Activated T-cell treated with anti-CD3 and anti-CD28 coated beads, Interleukin-2, amount 50 U/mL, for 24 hours (primary cell): ENCODE data around the gene ZNF195.
A peak's percentile ranks its signal among the peaks of the same experiment; 100 is the strongest.
"Not testable (repeated sequence)": the region's sequence is repeated elsewhere in the genome, so short reads cannot be mapped to it uniquely, and the experiment has no call there.

ENCODE experiments used
- DNase-seq: peaks from one replicate; pipeline ENCODE4 v3.0.0-alpha.2; 2020
- H3K27ac Mint-ChIP-seq: 2 replicates; pipeline ENCODE4 v1.8.0; 2020; ENCODE audit warnings: mild to moderate bottlenecking, mixed read lengths
- H3K27me3 Mint-ChIP-seq: 2 replicates; pipeline ENCODE4 v1.8.0; 2020; ENCODE audit warnings: mixed read lengths
- H3K36me3 Mint-ChIP-seq: 2 replicates; pipeline ENCODE4 v1.8.0; 2020; ENCODE audit warnings: low read depth, mixed read lengths
- H3K4me1 Mint-ChIP-seq: 2 replicates; pipeline ENCODE4 v1.8.0; 2020; ENCODE audit warnings: low read depth, mixed read lengths
- H3K4me3 Mint-ChIP-seq: 2 replicates; pipeline ENCODE4 v1.8.0; 2020; ENCODE audit warnings: mild to moderate bottlenecking, moderate library complexity, mixed read lengths
- H3K9me3 Mint-ChIP-seq: 2 replicates; pipeline ENCODE4 v1.8.0; 2020; ENCODE audit warnings: mixed read lengths

Gene ZNF195

DNA sequence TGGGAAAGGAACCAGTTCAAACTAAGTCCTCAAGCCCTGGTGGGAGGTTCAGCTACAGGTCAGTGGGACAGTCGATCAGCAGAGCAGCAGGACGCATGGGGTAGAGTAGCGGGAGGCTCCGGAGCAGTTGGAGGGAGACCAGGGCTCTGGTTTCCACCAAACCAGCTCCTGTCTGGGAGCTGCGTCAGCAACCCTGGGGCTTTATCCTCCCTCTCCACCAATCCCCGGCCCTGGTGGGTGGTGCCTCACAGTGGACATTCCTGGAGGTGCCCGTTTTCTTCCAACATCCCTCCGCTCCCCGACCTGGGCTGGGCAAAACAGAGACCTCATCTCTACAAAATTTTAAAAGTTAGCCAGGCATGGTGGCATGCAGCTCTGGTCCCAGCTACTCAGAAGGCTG is 32.4 kb downstream of the ZNF195 start:
- Mint-ChIP-seq H3K27ac (no peak overlapping the region), H3K36me3 (peaks cover 19% of the 10 kb centered on the region), H3K4me1 (peaks cover 4% of the 10 kb centered on the region), H3K27me3 (peaks cover 10% of the 10 kb centered on the region), H3K9me3 (peaks cover 14% of the 10 kb centered on the region), H3K4me3 (no peak overlapping the region)
- no peak for DNase-seq

DNA sequence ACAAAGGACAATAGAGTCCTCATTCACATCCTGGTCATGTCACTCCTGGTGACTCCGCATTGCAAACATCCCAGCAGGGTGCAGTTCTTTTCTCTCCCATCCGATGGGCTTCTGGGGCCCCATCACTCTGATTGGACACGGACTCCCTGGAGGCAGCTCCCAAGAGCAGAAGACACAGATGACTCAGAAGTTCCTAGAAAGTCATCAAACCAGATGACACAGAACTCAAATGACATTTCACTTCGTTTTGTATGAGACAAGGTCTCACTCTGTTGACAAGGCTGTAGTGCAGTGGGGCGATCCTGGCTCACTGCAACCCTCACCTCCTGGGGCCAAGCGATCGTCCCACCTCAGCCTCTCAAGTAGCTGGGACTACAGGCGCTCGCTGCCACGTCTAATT is 33.2 kb downstream of the ZNF195 start:
- H3K4me1 Mint-ChIP-seq, result peaks cover 4% of the 10 kb centered on the region
- no peak overlapping the region for H3K27ac Mint-ChIP-seq
- no peak overlapping the region for H3K4me3 Mint-ChIP-seq
- peaks cover 18% of the 10 kb centered on the region for H3K27me3 Mint-ChIP-seq
- peaks cover 12% of the 10 kb centered on the region for H3K9me3 Mint-ChIP-seq
- H3K36me3 Mint-ChIP-seq, result peaks cover 19% of the 10 kb centered on the region
- DNase-seq, result no peak

DNA sequence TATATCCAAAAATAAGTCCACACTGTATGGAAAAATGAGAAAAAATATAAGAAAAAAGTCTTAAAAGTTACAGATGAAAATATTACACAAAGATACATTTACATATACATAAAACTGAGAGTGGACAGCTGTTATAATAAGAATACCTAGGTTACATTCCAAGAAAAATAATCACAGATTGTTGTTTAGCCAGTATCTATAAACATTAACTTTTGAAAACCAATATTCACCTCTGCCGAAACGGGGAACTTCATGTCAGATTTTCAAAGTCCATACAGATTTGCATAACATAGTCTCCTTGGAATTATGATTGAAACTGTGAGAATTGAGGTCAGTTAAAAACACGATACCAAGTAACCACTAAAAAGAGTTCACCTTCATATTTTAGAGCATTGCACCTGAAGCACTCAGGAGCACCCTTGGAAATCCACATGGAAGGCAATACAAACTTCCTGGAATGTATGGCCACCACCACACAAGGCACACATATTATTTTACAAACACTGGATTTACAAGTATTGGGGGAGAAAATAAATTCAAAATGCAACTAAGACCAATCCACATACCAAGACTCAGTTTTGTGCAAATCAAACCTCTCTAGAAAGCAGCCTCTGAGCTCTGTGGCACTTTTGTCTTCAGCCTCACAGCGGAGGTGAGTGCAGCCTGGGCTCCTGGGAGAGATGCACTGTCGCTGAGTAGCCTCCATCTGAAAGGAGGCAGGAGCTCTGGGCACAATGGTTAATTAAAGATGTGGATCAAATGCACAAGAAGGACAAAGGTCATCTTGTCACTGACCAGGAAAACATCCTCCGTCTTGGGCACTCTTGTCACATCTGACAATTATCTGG is 34.4 kb downstream of the ZNF195 start:
- Mint-ChIP-seq H3K27ac (no peak overlapping the region), H3K4me1 (peaks cover 4% of the 10 kb centered on the region), H3K27me3 (peaks cover 30% of the 10 kb centered on the region), H3K9me3 (peaks cover 10% of the 10 kb centered on the region), H3K4me3 (no peak overlapping the region), H3K36me3 (peaks cover 13% of the 10 kb centered on the region)
- DNase-seq, result no peak

DNA sequence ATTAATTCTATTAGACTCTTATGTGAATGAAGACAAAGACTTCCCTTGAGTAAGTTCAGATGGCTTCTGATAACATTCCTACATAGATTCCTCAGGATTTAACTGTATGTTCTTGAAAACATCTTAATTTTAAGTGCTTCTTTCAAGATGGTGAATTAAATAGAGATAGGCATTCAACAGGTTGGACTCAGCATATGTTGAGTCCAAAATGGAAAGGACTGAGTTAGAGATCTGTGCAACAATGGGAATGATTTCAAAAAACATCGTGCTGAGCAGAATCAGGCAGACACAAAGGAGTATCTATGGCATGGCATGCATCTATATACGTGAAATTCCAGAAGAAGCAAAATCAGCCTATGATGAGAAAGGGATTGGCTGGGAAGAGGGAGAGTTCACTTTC is 36.2 kb downstream of the ZNF195 start:
- Mint-ChIP-seq H3K4me3 (no peak overlapping the region), H3K9me3 (peaks cover 6% of the 10 kb centered on the region), H3K27me3 (peaks cover 44% of the 10 kb centered on the region), H3K27ac (no peak overlapping the region), H3K4me1 (peaks cover 4% of the 10 kb centered on the region), H3K36me3 (peaks cover 8% of the 10 kb centered on the region)
- no peak for DNase-seq

DNA sequence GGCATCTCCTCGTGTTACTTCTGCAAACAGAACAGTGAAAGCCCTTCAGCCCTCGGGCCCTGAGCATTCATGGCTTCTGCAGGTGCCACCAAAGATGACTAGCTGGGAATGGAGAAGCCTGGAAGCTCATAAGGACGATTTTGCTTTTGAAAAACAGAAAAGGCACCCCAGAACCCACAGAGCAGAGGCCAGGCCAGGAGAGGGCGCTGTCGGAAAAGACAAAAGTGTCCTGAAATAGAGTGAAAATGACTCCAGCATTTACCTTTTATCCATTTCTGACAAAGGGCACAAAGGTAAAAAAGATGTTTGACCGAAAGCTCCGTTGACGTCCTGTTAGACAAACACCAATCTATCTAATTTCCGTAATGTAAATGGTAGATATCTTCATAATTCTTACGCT is 37.6 kb downstream of the ZNF195 start:
- DNase-seq, result peak; percentile 75
- no peak overlapping the region for H3K4me3 Mint-ChIP-seq
- H3K27me3 Mint-ChIP-seq, result peaks cover 46% of the 10 kb centered on the region
- peaks cover 4% of the 10 kb centered on the region for H3K4me1 Mint-ChIP-seq
- H3K9me3 Mint-ChIP-seq, result no peaks in the 10 kb centered on the region
- no peaks in the 10 kb centered on the region for H3K36me3 Mint-ChIP-seq
- no peak overlapping the region for H3K27ac Mint-ChIP-seq

DNA sequence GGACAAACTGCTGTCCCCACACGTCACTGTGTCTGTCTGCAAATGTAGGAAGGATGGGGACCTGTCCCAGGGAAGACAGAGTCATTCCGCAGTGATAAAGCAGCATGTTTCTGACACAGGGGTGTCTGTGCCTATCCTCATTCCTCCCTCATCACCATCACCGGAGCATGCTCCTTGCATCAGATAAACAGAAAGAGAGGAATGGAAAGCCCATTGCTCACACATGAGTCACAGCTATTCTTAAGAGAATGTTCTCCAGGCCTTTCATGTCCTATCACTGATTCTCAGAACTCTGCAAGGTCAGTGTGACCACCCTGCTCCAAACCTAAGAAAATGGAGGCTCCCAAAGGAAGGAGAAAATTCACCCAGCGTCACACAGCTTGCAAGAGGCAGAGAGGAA is 38.9 kb downstream of the ZNF195 start:
- Mint-ChIP-seq H3K36me3 (no peaks in the 10 kb centered on the region), H3K4me3 (no peak overlapping the region), H3K4me1 (no peaks in the 10 kb centered on the region), H3K9me3 (no peaks in the 10 kb centered on the region), H3K27me3 (peaks cover 46% of the 10 kb centered on the region), H3K27ac (no peak overlapping the region)
- DNase-seq, result no peak

DNA sequence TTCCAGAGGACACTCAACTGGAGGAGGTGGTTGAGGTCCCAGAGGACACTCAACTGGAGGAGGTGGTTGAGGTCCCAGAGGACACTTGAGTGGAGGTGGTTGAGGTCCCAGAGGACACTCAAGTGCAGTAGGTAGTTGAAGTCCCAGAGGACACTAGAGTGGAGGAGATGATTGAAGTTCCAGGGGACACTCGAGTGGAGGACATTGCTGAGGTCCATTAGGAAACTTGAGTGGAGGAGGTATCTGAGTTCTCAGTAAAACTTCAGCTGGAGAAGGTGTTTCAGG is 39.7 kb downstream of the ZNF195 start:
- Mint-ChIP-seq H3K4me1 (no peaks in the 10 kb centered on the region), H3K27me3 (peaks cover 46% of the 10 kb centered on the region), H3K36me3 (no peaks in the 10 kb centered on the region), H3K9me3 (no peaks in the 10 kb centered on the region), H3K27ac (no peak overlapping the region), H3K4me3 (no peak overlapping the region)
- DNase-seq, result no peak

DNA sequence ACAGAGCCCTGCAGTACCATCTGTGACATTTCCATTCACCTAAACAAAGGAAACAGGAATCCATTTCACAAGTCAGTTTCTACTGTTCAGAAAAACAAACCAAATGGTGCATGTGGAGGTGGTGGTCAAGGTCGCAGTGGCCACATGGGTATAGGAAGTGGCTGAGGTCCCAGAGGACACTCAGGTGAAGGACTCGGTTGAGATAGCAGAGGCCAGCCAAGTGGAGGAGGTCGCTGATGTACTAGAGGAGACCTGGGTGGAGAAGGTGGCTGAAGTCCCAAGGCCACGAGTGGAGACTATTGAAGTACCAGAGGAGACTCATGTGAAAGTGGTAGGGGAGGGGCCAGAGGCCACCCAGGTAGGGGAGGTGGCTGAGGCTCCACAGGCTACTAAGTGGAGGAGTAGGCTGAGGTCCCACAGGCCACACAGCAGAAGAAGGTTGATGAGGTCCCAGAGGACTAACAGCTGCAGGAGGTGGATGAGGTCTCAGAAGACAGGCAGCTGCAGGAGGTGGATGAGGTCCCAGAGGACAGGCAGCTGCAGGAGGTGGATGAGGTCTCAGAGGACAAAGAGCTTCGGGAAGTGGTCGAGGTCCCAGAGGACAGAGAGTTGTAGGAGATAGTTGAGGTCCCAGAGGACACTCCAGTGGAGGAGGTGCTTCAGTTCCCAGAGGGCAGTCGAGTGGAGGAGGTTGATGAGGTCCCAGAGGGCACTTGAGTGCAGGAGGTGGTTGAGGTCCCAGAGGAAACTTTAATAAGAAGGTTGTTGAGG is 40.2 kb downstream of the ZNF195 start:
- no peak for DNase-seq
- Mint-ChIP-seq H3K27ac (no peak overlapping the region), H3K4me3 (no peak overlapping the region), H3K36me3 (no peaks in the 10 kb centered on the region), H3K4me1 (no peaks in the 10 kb centered on the region), H3K27me3 (peaks cover 46% of the 10 kb centered on the region), H3K9me3 (no peaks in the 10 kb centered on the region)

DNA sequence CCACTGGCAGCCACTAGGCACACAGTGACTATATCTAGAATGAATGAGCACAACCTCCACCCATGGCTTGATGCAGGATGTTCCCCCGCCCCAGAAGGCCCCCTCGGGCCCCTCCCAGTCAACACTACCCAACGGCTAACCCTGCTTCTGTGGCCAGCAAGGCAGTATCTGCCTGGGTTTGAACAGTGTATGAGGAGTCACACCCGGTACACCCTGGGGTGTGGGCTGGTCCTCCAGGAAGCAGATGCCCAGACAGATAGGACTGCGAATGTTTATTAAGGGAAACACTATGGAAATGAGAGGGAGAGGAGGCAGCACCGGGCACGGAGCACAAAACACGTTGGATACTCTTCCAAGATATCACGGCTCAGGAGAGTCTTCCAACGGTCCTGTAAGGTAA is 42.5 kb downstream of the ZNF195 start:
- not testable (repeated sequence) for DNase-seq, H3K4me1 Mint-ChIP-seq, H3K36me3 Mint-ChIP-seq, H3K4me3 Mint-ChIP-seq, H3K9me3 Mint-ChIP-seq, H3K27ac Mint-ChIP-seq
- H3K27me3 Mint-ChIP-seq, result peaks cover 34% of the 10 kb centered on the region

DNA sequence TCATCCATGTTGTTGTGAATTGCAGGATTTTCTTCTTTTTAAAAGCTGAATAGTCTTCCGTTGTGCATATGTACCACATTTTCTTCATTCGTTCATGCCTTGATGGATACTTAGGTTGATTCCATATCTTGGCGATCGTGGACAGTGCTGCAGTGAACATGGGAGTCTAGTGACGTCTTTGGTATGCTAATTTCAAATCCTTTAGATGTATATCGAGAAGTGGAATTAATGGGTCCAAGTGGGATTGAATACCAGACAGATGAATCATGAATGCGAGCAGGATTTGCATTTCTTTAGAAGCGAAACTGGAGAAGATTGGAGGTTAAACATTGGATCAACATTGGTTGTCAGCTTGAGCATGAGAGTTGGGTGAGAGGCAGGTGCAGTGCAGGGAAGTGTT is 45.8 kb downstream of the ZNF195 start:
- DNase-seq, H3K36me3 Mint-ChIP-seq, H3K4me3 Mint-ChIP-seq, H3K27ac Mint-ChIP-seq, H3K4me1 Mint-ChIP-seq, H3K27me3 Mint-ChIP-seq, H3K9me3 Mint-ChIP-seq: not testable (repeated sequence)

DNA sequence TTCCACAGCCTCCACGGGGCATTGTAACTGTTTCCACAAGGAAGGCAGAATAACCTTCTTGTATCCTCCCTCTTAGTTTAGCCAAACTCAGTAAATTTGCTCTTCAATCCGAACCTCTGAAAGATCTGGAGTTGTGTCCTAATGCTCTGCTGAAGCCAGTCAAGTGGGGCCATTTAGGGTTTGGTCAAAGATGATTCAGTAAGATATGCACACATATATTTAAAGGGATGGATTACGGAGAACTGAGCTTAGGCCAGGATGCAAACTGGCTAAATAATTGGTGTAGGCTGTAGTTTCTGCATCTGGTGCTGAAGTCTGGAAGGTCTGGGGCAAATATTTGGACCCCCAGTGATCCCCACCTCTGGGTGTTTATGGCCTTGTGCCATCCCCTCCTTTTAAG is 47.9 kb downstream of the ZNF195 start:
- not testable (repeated sequence) for H3K27ac Mint-ChIP-seq, H3K9me3 Mint-ChIP-seq, H3K4me3 Mint-ChIP-seq, DNase-seq, H3K27me3 Mint-ChIP-seq, H3K4me1 Mint-ChIP-seq, H3K36me3 Mint-ChIP-seq

DNA sequence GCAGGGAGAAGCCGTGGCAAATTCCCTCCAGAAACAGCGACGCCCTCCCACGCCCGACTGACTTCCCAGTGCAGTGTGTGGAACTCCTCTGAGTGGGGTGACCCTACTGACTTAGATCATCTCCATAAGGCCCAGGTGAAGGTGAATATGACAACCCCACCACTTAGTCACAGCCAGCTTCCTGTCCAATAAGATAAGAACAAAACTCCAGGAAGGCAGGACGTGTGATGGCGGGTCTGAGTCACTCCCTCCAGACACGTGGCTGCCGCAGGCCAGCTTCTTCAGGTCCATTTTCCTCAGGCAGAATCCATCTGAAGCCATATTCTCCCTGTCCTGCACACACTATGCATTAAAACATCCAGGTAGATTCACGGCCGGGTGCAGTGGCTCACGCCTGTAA is 48.9 kb downstream of the ZNF195 start:
- not testable (repeated sequence) for H3K27ac Mint-ChIP-seq, H3K36me3 Mint-ChIP-seq, H3K4me1 Mint-ChIP-seq, DNase-seq, H3K9me3 Mint-ChIP-seq, H3K27me3 Mint-ChIP-seq, H3K4me3 Mint-ChIP-seq

DNA sequence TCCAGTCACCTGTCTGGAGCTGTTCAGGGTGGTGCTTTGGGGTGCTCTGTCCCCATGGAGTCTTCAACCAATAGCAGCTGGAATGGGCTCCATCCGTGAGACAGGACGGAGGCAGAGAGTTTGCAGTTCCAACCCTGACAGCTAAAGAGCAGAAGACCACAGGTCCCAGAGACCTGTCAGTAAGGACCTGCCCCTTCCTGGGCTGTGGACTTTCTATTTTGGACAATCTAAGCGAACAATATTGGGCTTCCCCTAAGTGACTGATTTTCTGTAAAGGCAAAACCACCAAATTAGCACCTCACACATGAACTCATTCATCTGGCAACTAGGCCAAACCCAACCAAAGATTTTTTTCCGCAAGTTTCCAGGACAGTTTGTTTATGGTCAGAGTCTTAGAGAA is 50.4 kb downstream of the ZNF195 start:
- H3K27ac Mint-ChIP-seq, H3K4me1 Mint-ChIP-seq, H3K9me3 Mint-ChIP-seq, H3K4me3 Mint-ChIP-seq, DNase-seq, H3K36me3 Mint-ChIP-seq, H3K27me3 Mint-ChIP-seq: not testable (repeated sequence)

DNA sequence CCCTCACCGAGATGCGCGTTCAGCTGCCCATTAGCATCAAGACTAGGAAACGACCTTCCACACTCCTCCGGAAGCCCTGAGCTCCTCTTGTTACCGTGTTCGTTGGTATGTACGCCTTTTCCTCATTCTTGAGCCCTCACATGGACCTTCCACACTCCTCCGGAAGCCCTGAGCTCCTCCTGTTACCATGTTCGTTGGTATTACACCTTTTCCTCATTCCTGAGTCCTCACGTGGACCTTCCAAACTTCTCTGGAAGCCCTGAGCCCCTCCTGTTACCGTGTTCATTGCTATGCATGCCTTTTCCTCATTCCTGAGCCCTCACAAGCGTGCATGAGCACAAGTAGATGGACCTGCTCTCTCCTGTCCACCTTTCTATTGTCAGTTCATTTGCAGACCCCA is 52.5 kb downstream of the ZNF195 start:
- DNase-seq, H3K4me3 Mint-ChIP-seq, H3K27ac Mint-ChIP-seq, H3K27me3 Mint-ChIP-seq, H3K4me1 Mint-ChIP-seq, H3K9me3 Mint-ChIP-seq, H3K36me3 Mint-ChIP-seq: not testable (repeated sequence)

DNA sequence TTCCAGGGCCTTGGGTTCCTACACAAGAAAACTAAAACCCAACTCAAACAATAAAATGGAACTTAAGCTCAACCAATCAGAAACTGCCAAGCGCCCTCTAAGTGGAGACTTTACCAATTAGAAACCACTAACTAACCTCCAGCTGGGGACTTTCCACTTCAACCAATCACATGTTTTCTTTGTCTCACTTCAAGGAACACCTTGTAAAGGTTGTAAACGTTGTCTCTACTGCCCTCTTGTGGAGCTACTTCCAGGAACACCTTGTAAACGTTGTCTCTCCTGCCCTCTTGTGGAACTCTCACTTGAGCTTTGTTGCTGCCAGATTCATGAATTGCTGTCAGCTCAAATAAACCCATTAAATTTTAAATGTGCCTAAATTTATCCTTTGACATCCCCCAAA is 54.2 kb downstream of the ZNF195 start:
- not testable (repeated sequence) for H3K27me3 Mint-ChIP-seq, H3K27ac Mint-ChIP-seq

More for the DNA sequence above, 54.2 kb downstream of the ZNF195 start:
- H3K4me1 Mint-ChIP-seq, H3K4me3 Mint-ChIP-seq, H3K36me3 Mint-ChIP-seq, DNase-seq, H3K9me3 Mint-ChIP-seq: not testable (repeated sequence)
